Astrocyte (in vitro differentiated cells and primary cell): ENCODE measurements around the gene AKR1D1. TPM values are rescaled to one million over a fixed set of nuclear protein-coding genes. Genes with fewer than 3 reads are reported as not detected.

Source experiments
- DNase-seq: peaks from one replicate; pipeline ENCODE4 v3.0.0-alpha.2; 2010; ENCODE audit warnings: low read depth
- FAIRE-seq: peaks from 2 replicates; lab custom pipeline; 2011; peaks lifted over from hg19 to GRCh38; lab: Jason Lieb, UNC
- H2AFZ ChIP-seq: 2 replicates; pipeline ENCODE4 v1.6.0; 2012; ENCODE audit warnings: low read depth, low read length, inconsistent platforms
- H3K27ac ChIP-seq: 2 replicates; pipeline ENCODE4 v1.5.1; 2011; ENCODE audit warnings: low read depth, low read length, inconsistent platforms
- H3K27me3 ChIP-seq: 2 replicates; pipeline ENCODE4 v1.6.0; 2011; ENCODE audit warnings: low read length, inconsistent platforms; ENCODE audit not compliant: insufficient read depth
- H3K36me3 ChIP-seq: 2 replicates; pipeline ENCODE4 v1.5.1; 2011; ENCODE audit warnings: low read length, inconsistent platforms; ENCODE audit not compliant: insufficient read depth
- H3K4me1 ChIP-seq: 2 replicates; pipeline ENCODE4 v1.5.1; 2011; ENCODE audit warnings: low read length, inconsistent platforms; ENCODE audit not compliant: insufficient read depth
- H3K4me2 ChIP-seq: 2 replicates; pipeline ENCODE4 v1.6.0; 2012; ENCODE audit warnings: low read length, inconsistent platforms
- H3K4me3 ChIP-seq: 2 replicates; pipeline ENCODE4 v1.5.1; 2011; ENCODE audit warnings: low read depth, mild to moderate bottlenecking, low read length, inconsistent platforms; ENCODE audit not compliant: insufficient read depth
- H3K79me2 ChIP-seq: 2 replicates; pipeline ENCODE4 v1.6.0; 2012; ENCODE audit warnings: mild to moderate bottlenecking, low read length, inconsistent platforms; ENCODE audit not compliant: insufficient read depth
- H3K9ac ChIP-seq: 2 replicates; pipeline ENCODE4 v1.6.0; 2012; ENCODE audit warnings: mild to moderate bottlenecking, low read length, inconsistent platforms
- H3K9me3 ChIP-seq: 2 replicates; pipeline ENCODE4 v1.5.1; 2012; ENCODE audit warnings: low read depth, mild to moderate bottlenecking, low read length, inconsistent platforms; ENCODE audit not compliant: insufficient read depth
- H4K20me1 ChIP-seq: 2 replicates; pipeline ENCODE4 v1.6.0; 2012; ENCODE audit warnings: low read length, inconsistent platforms; ENCODE audit not compliant: insufficient read depth
- H3K27ac Mint-ChIP-seq: one replicate; pipeline ENCODE4 v1.8.0; 2021; ENCODE audit warnings: mild to moderate bottlenecking, mixed read lengths; ENCODE audit not compliant: unreplicated experiment
- H3K27me3 Mint-ChIP-seq: one replicate; pipeline ENCODE4 v1.8.0; 2021; ENCODE audit warnings: low read depth, mixed read lengths; ENCODE audit not compliant: unreplicated experiment
- H3K36me3 Mint-ChIP-seq: one replicate; pipeline ENCODE4 v1.8.0; 2021; ENCODE audit warnings: low read depth, mixed read lengths; ENCODE audit not compliant: unreplicated experiment
- H3K4me1 Mint-ChIP-seq: one replicate; pipeline ENCODE4 v1.8.0; 2021; ENCODE audit warnings: low read depth, mixed read lengths; ENCODE audit not compliant: unreplicated experiment
- H3K4me3 Mint-ChIP-seq: one replicate; pipeline ENCODE4 v1.8.0; 2021; ENCODE audit warnings: mild to moderate bottlenecking, moderate library complexity, mixed read lengths; ENCODE audit not compliant: unreplicated experiment
- H3K9me3 Mint-ChIP-seq: one replicate; pipeline ENCODE4 v1.8.0; 2021; ENCODE audit warnings: mild to moderate bottlenecking, mixed read lengths; ENCODE audit not compliant: unreplicated experiment
- EZH2 ChIP-seq: IDR thresholded peaks from 2 replicates; pipeline ENCODE4 v1.6.1; 2012; ENCODE audit warnings: mild to moderate bottlenecking, low read length, inconsistent platforms; ENCODE audit not compliant: insufficient read depth
- total RNA-seq: library from RNA; stranded (reverse); gene quantifications from 2 replicates; pipeline ENCODE4 v1.2.1, GENCODE V29; 2021
- TF ChIP-seq, protein P1 (sequence below): IDR thresholded peaks from 2 replicates; pipeline ENCODE4 v1.5.1; 2011; ENCODE audit warnings: low read depth, mild to moderate bottlenecking, inconsistent platforms, low read length, moderate library complexity; ENCODE audit not compliant: insufficient read depth

AKR1D1 gene
- total RNA-seq, 1 donor from 2014 or later = not detected

DNA sequence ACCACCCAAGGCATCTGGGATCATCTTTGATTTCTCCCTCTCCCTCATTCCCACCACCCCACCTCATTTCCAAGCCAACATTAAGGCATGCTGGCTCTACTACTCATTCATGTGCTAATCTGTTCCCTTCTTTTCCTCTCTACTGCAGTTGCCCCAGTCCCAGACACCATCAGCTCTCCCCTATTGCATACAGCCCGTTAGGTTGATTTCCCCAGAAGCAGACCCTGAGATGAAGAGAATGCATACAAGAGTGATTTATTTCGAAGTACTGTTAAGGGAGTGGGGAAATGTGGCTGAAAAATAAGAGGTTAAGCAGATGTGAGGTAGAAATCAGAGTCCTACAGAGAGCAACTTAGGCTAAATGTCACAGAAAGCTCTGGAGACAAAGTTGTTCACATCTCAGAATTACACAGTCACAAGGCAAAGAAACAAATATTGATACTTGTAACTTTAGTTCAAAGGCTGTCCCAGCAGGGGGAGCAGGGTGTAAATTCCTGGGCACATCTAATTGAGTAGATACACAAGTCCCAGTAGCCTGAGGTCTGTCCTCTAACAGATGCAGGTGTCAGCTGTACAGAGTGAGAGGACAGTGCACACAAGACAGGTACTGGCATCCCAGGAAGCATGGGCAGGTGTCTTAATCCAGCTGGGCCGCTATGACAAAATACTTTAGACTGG lies 20.9 kb downstream of the AKR1D1 start:
- Mint-ChIP-seq H3K27me3 (no peaks in the 10 kb centered on the region), H3K4me3 (no peak overlapping the region), H3K4me1 (no peaks in the 10 kb centered on the region), H3K9me3 (peaks cover 3% of the 10 kb centered on the region), H3K27ac (no peak overlapping the region), H3K36me3 (no peaks in the 10 kb centered on the region)
- FAIRE-seq (no peak), DNase-seq (peak; percentile 8)
- no peak overlapping the region for H3K4me3 ChIP-seq
- H3K9me3 ChIP-seq = no peaks in the 10 kb centered on the region
- H3K27ac ChIP-seq = no peak overlapping the region
- no peak overlapping the region for H3K9ac ChIP-seq
- H4K20me1 ChIP-seq = no peaks in the 10 kb centered on the region
- no peaks in the 10 kb centered on the region for H3K27me3 ChIP-seq
- H3K4me2 ChIP-seq = no peak overlapping the region
- no peaks in the 10 kb centered on the region for H3K36me3 ChIP-seq
- H3K4me1 ChIP-seq = no peaks in the 10 kb centered on the region
- no peak for TF ChIP-seq EZH2
- TF ChIP-seq, protein P1, sequence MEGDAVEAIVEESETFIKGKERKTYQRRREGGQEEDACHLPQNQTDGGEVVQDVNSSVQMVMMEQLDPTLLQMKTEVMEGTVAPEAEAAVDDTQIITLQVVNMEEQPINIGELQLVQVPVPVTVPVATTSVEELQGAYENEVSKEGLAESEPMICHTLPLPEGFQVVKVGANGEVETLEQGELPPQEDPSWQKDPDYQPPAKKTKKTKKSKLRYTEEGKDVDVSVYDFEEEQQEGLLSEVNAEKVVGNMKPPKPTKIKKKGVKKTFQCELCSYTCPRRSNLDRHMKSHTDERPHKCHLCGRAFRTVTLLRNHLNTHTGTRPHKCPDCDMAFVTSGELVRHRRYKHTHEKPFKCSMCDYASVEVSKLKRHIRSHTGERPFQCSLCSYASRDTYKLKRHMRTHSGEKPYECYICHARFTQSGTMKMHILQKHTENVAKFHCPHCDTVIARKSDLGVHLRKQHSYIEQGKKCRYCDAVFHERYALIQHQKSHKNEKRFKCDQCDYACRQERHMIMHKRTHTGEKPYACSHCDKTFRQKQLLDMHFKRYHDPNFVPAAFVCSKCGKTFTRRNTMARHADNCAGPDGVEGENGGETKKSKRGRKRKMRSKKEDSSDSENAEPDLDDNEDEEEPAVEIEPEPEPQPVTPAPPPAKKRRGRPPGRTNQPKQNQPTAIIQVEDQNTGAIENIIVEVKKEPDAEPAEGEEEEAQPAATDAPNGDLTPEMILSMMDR = peak; percentile 34
- H2AFZ ChIP-seq = no peak overlapping the region
- no peaks in the 10 kb centered on the region for H3K79me2 ChIP-seq

DNA sequence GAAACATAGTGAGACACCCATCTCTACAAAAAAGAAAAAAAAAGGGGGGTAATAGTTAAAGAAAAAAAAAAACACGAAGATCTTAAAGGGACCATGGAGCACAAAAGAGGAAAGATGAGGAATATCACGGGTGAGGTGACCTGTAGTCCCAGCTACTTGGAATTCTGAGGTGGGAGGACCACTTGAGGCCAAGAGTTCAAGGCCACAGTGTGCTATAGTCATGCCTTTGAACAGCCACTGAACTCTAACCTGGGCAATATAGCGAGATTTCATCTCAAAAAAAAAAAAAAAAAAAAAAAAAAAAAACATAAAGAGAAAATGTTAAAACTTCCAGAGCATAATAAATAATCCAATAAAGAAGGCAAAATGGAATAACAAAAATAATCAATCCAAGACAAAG lies 23.6 kb downstream of the AKR1D1 start:
- no peaks in the 10 kb centered on the region for H3K79me2 ChIP-seq
- no peak overlapping the region for H2AFZ ChIP-seq
- H3K27ac ChIP-seq = no peak overlapping the region
- Mint-ChIP-seq H3K9me3 (peaks cover 3% of the 10 kb centered on the region), H3K27ac (no peak overlapping the region), H3K36me3 (no peaks in the 10 kb centered on the region), H3K27me3 (no peaks in the 10 kb centered on the region), H3K4me1 (no peaks in the 10 kb centered on the region), H3K4me3 (no peak overlapping the region)
- H3K9me3 ChIP-seq = no peaks in the 10 kb centered on the region
- no peaks in the 10 kb centered on the region for H3K36me3 ChIP-seq
- no peak overlapping the region for H3K4me3 ChIP-seq
- no peak overlapping the region for H3K4me2 ChIP-seq
- H3K4me1 ChIP-seq = no peaks in the 10 kb centered on the region
- TF ChIP-seq, protein P1 = no peak
- no peak for TF ChIP-seq EZH2
- no peak overlapping the region for H3K9ac ChIP-seq
- no peak for DNase-seq
- no peak for FAIRE-seq
- no peaks in the 10 kb centered on the region for H3K27me3 ChIP-seq
- no peaks in the 10 kb centered on the region for H4K20me1 ChIP-seq

DNA sequence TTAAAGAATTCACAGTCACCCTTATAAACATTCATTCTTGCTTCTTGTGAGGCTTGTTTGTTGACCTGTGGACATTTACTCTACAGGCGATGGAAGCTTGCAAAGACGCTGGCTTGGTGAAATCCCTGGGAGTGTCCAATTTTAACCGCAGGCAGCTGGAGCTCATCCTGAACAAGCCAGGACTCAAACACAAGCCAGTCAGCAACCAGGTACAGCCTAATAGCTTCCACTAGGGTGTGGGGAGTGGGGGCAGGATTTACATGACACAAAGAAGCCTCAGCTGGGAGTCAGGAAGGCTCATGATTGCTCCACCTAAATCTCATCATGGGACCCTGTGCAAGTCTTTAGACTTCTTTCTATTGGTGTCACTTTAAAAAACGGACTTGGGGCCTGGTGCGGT lies 29.0 kb downstream of the AKR1D1 start:
- DNase-seq = no peak
- H3K27me3 Mint-ChIP-seq = no peaks in the 10 kb centered on the region

More for the DNA sequence above, 29.0 kb downstream of the AKR1D1 start:
- no peaks in the 10 kb centered on the region for H3K79me2 ChIP-seq
- no peaks in the 10 kb centered on the region for H3K9me3 ChIP-seq
- Mint-ChIP-seq H3K4me1 (no peaks in the 10 kb centered on the region), H3K36me3 (no peaks in the 10 kb centered on the region), H3K4me3 (no peak overlapping the region), H3K27ac (no peak overlapping the region), H3K9me3 (no peaks in the 10 kb centered on the region)
- H4K20me1 ChIP-seq = no peaks in the 10 kb centered on the region
- FAIRE-seq = no peak
- H3K4me1 ChIP-seq = no peaks in the 10 kb centered on the region
- H3K36me3 ChIP-seq = no peaks in the 10 kb centered on the region
- no peak overlapping the region for H3K9ac ChIP-seq
- H3K4me2 ChIP-seq = no peak overlapping the region
- H3K27me3 ChIP-seq = no peaks in the 10 kb centered on the region
- H3K4me3 ChIP-seq = no peak overlapping the region
- no peak overlapping the region for H3K27ac ChIP-seq
- TF ChIP-seq, protein P1 = no peak
- H2AFZ ChIP-seq = no peak overlapping the region
